Inferior parietal cortex (tissue), 1 donor: Measurements from ENCODE around the gene PI4KA.
"Not testable (repeated sequence)": the region's sequence is repeated elsewhere in the genome, so short reads cannot be mapped to it uniquely, and the experiment has no call there.

ENCODE experiments used
- DNase-seq: peaks from one replicate; pipeline ENCODE4 v3.0.0-alpha.2; 2016; ENCODE audit errors: extremely low spot score

PI4KA gene

GRCh38 chr22:20694256-20694655, 164.4 kb downstream of the PI4KA start:
- DNase-seq, result not testable (repeated sequence)

GRCh38 chr22:20692926-20693325, 165.7 kb downstream of the PI4KA start:
- not testable (repeated sequence) for DNase-seq

- not testable (repeated sequence) for DNase-seq
Measured at GRCh38 chr22:20690586-20691317, 167.9 kb downstream of the PI4KA start.

- not testable (repeated sequence) for DNase-seq
Measured at GRCh38 chr22:20687356-20688172, 171.0 kb downstream of the PI4KA start.

GRCh38 chr22:20685764-20686163, 172.8 kb downstream of the PI4KA start:
- DNase-seq, result not testable (repeated sequence)

- not testable (repeated sequence) for DNase-seq
Measured at GRCh38 chr22:20678792-20679435, 179.7 kb downstream of the PI4KA start.

GRCh38 chr22:20677684-20678242, 180.8 kb downstream of the PI4KA start:
- no peak for DNase-seq

GRCh38 chr22:20675613-20676012, 183.0 kb downstream of the PI4KA start:
- not testable (repeated sequence) for DNase-seq

GRCh38 chr22:20674998-20675397, 183.6 kb downstream of the PI4KA start:
- no peak for DNase-seq

- DNase-seq, result no peak
Measured at GRCh38 chr22:20673295-20674195, 185.1 kb downstream of the PI4KA start.

- no peak for DNase-seq
Measured at GRCh38 chr22:20672732-20673131, 185.9 kb downstream of the PI4KA start.

GRCh38 chr22:20672082-20672424, 186.6 kb downstream of the PI4KA start:
- no peak for DNase-seq

GRCh38 chr22:20671409-20672081, 187.1 kb downstream of the PI4KA start:
- no peak for DNase-seq

GRCh38 chr22:20670457-20671261, 188.0 kb downstream of the PI4KA start:
- not testable (repeated sequence) for DNase-seq

GRCh38 chr22:20669884-20670283, 188.7 kb downstream of the PI4KA start:
- not testable (repeated sequence) for DNase-seq

GRCh38 chr22:20669471-20669870, 189.1 kb downstream of the PI4KA start:
- not testable (repeated sequence) for DNase-seq

GRCh38 chr22:20668769-20669168, 189.8 kb downstream of the PI4KA start:
- not testable (repeated sequence) for DNase-seq

GRCh38 chr22:20668226-20668625, 190.4 kb downstream of the PI4KA start:
- DNase-seq, result not testable (repeated sequence)

- not testable (repeated sequence) for DNase-seq
Measured at GRCh38 chr22:20667548-20667947, 191.1 kb downstream of the PI4KA start.

GRCh38 chr22:20666560-20666959, 192.1 kb downstream of the PI4KA start:
- no peak for DNase-seq
